ENCODE results near the gene ELAC2. TPM values are rescaled to one million over a fixed set of nuclear protein-coding genes. Genes with fewer than 3 reads are reported as not detected.

The ELAC2 gene
- total and polyA plus RNA-seq, 2 of the 4 experiments (the other 2 are of a cell fraction): 75.2 to 80.7 TPM

GRCh38 chr17:13031718-13032350 is 14.0 kb upstream of the ELAC2 start:
- Histone ChIP-seq H3K56ac (ENCODE audit: extremely low read depth, insufficient read depth, low read length) (no peak overlapping the region), H4K8ac (ENCODE audit: low read depth in 2 of 2, low read length in 2 of 2) (no peak overlapping the region), H3K27ac (ENCODE audit: insufficient read depth, low read length) (no peak overlapping the region), H3K36me3 (ENCODE audit: control insufficient read depth, insufficient read depth, low read length) (no peaks in the 10 kb centered on the region), H4K20me1 (ENCODE audit: insufficient read depth, low read length) (no peaks in the 10 kb centered on the region), H2BK15ac (ENCODE audit: low read depth, low read length) (no peak overlapping the region), H2AK9ac (replicated peaks; ENCODE audit: low read depth, low read length, poor library complexity) (no peak overlapping the region), H3K4me3 (ENCODE audit: insufficient read depth, low read depth, low read length) (no peak overlapping the region), H4K91ac (ENCODE audit: insufficient read depth, low read depth, low read length) (no peak overlapping the region), H3K9ac (ENCODE audit: low read depth, low read length) (no peak overlapping the region), H3K4ac (ENCODE audit: low read depth, low read length) (no peak overlapping the region), H3K27me3 (ENCODE audit: control insufficient read depth, insufficient read depth, low read length) (peaks cover 10% of the 10 kb centered on the region), H2AFZ (replicated peaks; ENCODE audit: low read length, poor library complexity) (peak overlapping the region; percentile 69), H3K4me1 (ENCODE audit: control insufficient read depth, insufficient read depth, low read length) (no peaks in the 10 kb centered on the region), H2BK5ac (ENCODE audit: low read depth, low read length, poor library complexity, severe bottlenecking) (no peak overlapping the region), H3K9me3 (ENCODE audit: control insufficient read depth, insufficient read depth, low read length) (0 out of 2 replicates have a peak, but pooled peaks cover 2% of the 10 kb centered on the region), H2AK5ac (ENCODE audit: low read depth, low read length) (no peak overlapping the region), H3K9me1 (ENCODE audit: insufficient read depth, low read length) (0 out of 2 replicates have a peak, but pooled peaks cover 2% of the 10 kb centered on the region), H3K4me2 (ENCODE audit: low read depth, low read length) (no peak overlapping the region), H2BK20ac (ENCODE audit: low read depth, low read length) (no peak overlapping the region), H3K79me1 (ENCODE audit: low read depth in 1 of 2, low read length in 2 of 2) (no peaks in the 10 kb centered on the region), H3K14ac (replicated peaks; ENCODE audit: low read depth, low read length) (no peak overlapping the region), H3K18ac (ENCODE audit: low read depth, low read length) (no peak overlapping the region), H4K5ac (ENCODE audit: low read depth, low read length) (no peak overlapping the region), H2BK120ac (ENCODE audit: low read depth, low read length) (no peak overlapping the region), H3K23ac (ENCODE audit: low read depth, low read length) (no peak overlapping the region)
- in situ Hi-C loops (cut with MboI; ENCODE audit: low sequenced_read_pairs) (no loop called here), intact Hi-C loops (cut with micrococcal nuclease) (loop anchor here (2.0 to 10.0 kb wide), 2 partner anchors 1269 to 1893 kb away; partner anchors contain the start of gene HS3ST3B1), dilution Hi-C loops (cut with HindIII; ENCODE audit: low sequenced_read_pairs, unreplicated experiment) (no loop called here)
- TF ChIP-seq RAD21 (IDR thresholded peaks at IDR 0.05; ENCODE audit: low read length): peak; percentile 20; the same call in 1 of the 2 replicates
- TF ChIP-seq BHLHE40 (IDR thresholded peaks at IDR 0.05; ENCODE audit: low read depth, low read length): no peak
- TF ChIP-seq SMC3 (IDR thresholded peaks at IDR 0.05; ENCODE audit: low read depth, low read length): peak; percentile 19; the same call in 1 of the 2 replicates
- peak; percentile 68 for TF ChIP-seq CTCF (conservative IDR thresholded peaks at IDR 0.05; ENCODE audit: low read depth, low read length)
- no peak for TF ChIP-seq USF2 (IDR thresholded peaks at IDR 0.05; ENCODE audit: low read depth, low read length)
- BruUV-seq (replicated peaks): no TSS peak
- 90% methylated on average over 4 of the region's 16 CpGs; no CpG with 5 or more reads in 1 of the 2 experiments for WGBS, 2 experiments (ENCODE audit: extremely low coverage in 2 of 2, insufficient read length in 1 of 2)
- DNase-seq (peak; percentile 47), ATAC-seq (ENCODE audit: low read depth) (peak; percentile 75)
- CTCF ChIA-PET: interaction anchor here (0.6 to 4.4 kb wide), 3 partner anchors 13 to 1258 kb away, joined by 3 to 16 read pairs (median 3); partner anchors contain the start of gene ELAC2
- POLR2A ChIA-PET (ENCODE audit: unreplicated experiment): no interaction called here
